ENCODE results near the gene PTPRR. TPM values are rescaled to one million over a fixed set of nuclear protein-coding genes. Genes with fewer than 3 reads are reported as not detected.

Gene PTPRR
- total and polyA plus RNA-seq, 2 donors (not counting 3 experiments of a cell fraction or from before 2014, with no cell fraction given) = 0.46 to 1.1 TPM

DNA sequence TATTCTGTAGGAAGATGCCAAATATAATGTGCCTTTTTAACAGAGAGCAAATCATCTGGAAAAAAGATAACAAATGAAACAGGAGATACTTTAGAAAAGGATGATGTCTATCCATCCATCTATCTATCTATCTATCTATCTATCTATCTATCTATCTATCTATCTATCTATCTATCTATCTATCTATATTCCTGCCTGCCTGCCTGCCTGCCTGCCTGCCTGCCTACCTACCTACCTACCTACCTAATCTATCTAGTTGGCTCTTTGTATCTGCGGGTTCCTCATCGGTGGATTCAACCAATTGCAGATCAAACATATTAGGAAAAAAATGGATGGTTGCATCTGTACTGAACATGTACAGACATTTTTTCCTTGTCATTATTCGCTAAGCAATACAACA lies 294.4 kb downstream of the PTPRR start:
- Histone ChIP-seq H3K9me1 (replicated peaks; ENCODE audit: control insufficient read depth, extremely low read depth, insufficient read depth, low read length) (no peaks in the 10 kb centered on the region), H3K79me2 (ENCODE audit: control insufficient read depth, insufficient read depth, low read length) (peaks cover 82% of the 10 kb centered on the region), H3K9ac (replicated peaks; ENCODE audit: extremely low read depth, insufficient read depth, low read length) (no peak overlapping the region), H4K20me1 (replicated peaks; ENCODE audit: control insufficient read depth, extremely low read depth, insufficient read depth, low read length) (peaks cover 4% of the 10 kb centered on the region), H3K4me2 (ENCODE audit: insufficient read depth, low read length) (no peak overlapping the region), H2AFZ (ENCODE audit: low read depth, low read length) (no peak overlapping the region), H3K4me1 (ENCODE audit: control insufficient read depth, extremely low read depth, insufficient read depth, low read length) (peaks cover 29% of the 10 kb centered on the region), H3K27me3 (ENCODE audit: control insufficient read depth in 2 of 2, insufficient read depth in 2 of 2, low read length in 2 of 2) (no peaks in the 10 kb centered on the region), H3K27ac (ENCODE audit: insufficient read depth, low read depth, low read length) (no peak overlapping the region), H3K4me3 (replicated peaks in 1 of 3; ENCODE audit: insufficient read depth in 1 of 3, low read depth in 1 of 3, low read length in 3 of 3) (no peak overlapping the region), H3K36me3 (ENCODE audit: control insufficient read depth in 2 of 2, extremely low read depth in 1 of 2, insufficient read depth in 2 of 2, low read length in 2 of 2) (peaks cover 10 to 21% of the 10 kb centered on the region in 2 experiments), H3K9me3 (replicated peaks; ENCODE audit: control insufficient read depth, insufficient read depth, low read length) (no peaks in the 10 kb centered on the region)
- TF ChIP-seq JUN (IDR thresholded peaks at IDR 0.05; ENCODE audit: borderline replicate concordance, insufficient read depth, insufficient read length, low read depth) (no peak), EZH2 (IDR thresholded peaks at IDR 0.05; ENCODE audit: borderline replicate concordance, low read depth, low read length, severe bottlenecking) (no peak)
- intact Hi-C loops (cut with micrococcal nuclease) = no loop called here
- ChIA-PET CTCF (interaction anchor here (2.0 kb wide), 1 partner anchor 9 kb away, joined by 4 read pairs; no protein-coding TSS in a partner anchor), POLR2A (interaction anchor here (1.4 kb wide), 1 partner anchor 15 kb away, joined by 3 read pairs; no protein-coding TSS in a partner anchor)
- no TSS peak for BruUV-seq (replicated peaks)
- FAIRE-seq (no peak), DNase-seq (ENCODE audit: low read depth, low spot score) (no peak)
- dilution Hi-C loops (cut with MboI; ENCODE audit: extremely low pct_ligation_motif_present, low sequenced_read_pairs) = no loop called here

DNA sequence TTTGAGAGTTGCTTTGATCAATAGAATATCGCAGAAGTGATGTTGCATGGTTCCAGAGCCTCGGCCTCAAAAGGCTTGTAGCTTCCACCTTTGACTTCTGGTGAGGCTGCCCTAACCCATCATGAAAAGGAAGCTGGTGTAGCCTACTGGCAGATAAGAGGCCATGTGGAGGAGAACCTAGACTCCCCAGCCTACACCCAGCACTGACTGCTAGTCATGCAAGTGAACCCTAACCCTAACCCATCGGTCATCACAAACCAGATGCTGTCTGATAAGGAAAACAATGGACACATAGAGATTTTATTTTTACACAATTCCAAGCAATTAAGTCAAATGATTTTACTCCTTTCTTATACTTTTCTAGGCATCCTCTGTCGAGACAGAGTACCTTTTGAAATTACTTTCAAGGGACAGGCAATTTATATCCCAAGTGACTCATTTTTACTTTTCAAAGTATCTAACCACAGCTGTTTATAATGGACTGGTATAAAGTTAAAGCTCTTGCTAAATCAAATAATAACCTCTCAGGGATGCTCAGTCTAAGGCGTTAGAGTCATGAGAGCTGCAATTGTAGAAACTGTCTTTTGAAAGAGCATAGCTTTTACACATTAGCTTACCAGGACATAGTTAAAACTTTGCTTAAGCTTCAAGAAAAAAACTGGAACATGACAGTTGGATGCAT lies 300.9 kb downstream of the PTPRR start:
- H3K4me2 ChIP-seq (ENCODE audit: insufficient read depth, low read length) = no peak overlapping the region
- no peaks in the 10 kb centered on the region for H3K9me1 ChIP-seq (replicated peaks; ENCODE audit: control insufficient read depth, extremely low read depth, insufficient read depth, low read length)
- no peaks in the 10 kb centered on the region for H3K27me3 ChIP-seq (ENCODE audit: control insufficient read depth in 2 of 2, insufficient read depth in 2 of 2, low read length in 2 of 2)
- H4K20me1 ChIP-seq (replicated peaks; ENCODE audit: control insufficient read depth, extremely low read depth, insufficient read depth, low read length) = peaks cover 4% of the 10 kb centered on the region
- no peaks in the 10 kb centered on the region for H3K9me3 ChIP-seq (replicated peaks; ENCODE audit: control insufficient read depth, insufficient read depth, low read length)
- H3K27ac ChIP-seq (ENCODE audit: insufficient read depth, low read depth, low read length) = no peak overlapping the region
- TF ChIP-seq JUN (IDR thresholded peaks at IDR 0.05; ENCODE audit: borderline replicate concordance, insufficient read depth, insufficient read length, low read depth) = no peak
- no peak for TF ChIP-seq POLR2AphosphoS5 (IDR thresholded peaks at IDR 0.05; ENCODE audit: insufficient read depth, low read depth, low read length)
- peak; percentile 43 for TF ChIP-seq GATA2 (IDR thresholded peaks at IDR 0.05; ENCODE audit: insufficient read depth, insufficient read length, low read depth, low read length)
- no peak overlapping the region for H2AFZ ChIP-seq (ENCODE audit: low read depth, low read length)
- no TSS peak for BruUV-seq (replicated peaks)
- H3K79me2 ChIP-seq (ENCODE audit: control insufficient read depth, insufficient read depth, low read length) = peaks cover 85% of the 10 kb centered on the region
- ChIA-PET CTCF (interaction anchor here (0.9 to 2.7 kb wide), 9 partner anchors 9 to 100 kb away, joined by 3 to 14 read pairs (median 9); no protein-coding TSS in a partner anchor), POLR2A (interaction anchor here (1.4 kb wide), 1 partner anchor 85 kb away, joined by 4 read pairs; no protein-coding TSS in a partner anchor)
- H3K4me1 ChIP-seq (ENCODE audit: control insufficient read depth, extremely low read depth, insufficient read depth, low read length) = peaks cover 21% of the 10 kb centered on the region
- H3K9ac ChIP-seq (replicated peaks; ENCODE audit: extremely low read depth, insufficient read depth, low read length) = no peak overlapping the region
- dilution Hi-C loops (cut with MboI; ENCODE audit: extremely low pct_ligation_motif_present, low sequenced_read_pairs) (loop anchor here (25.0 kb wide), 1 partner anchor 93 kb away; no protein-coding TSS in a partner anchor), intact Hi-C loops (cut with micrococcal nuclease) (no loop called here)
- FAIRE-seq (no peak), DNase-seq (ENCODE audit: low read depth, low spot score) (no peak)
- H3K4me3 ChIP-seq (replicated peaks in 1 of 3; ENCODE audit: insufficient read depth in 1 of 3, low read depth in 1 of 3, low read length in 3 of 3) = no peak overlapping the region
- peaks cover 28 to 48% of the 10 kb centered on the region in 2 experiments for H3K36me3 ChIP-seq (ENCODE audit: control insufficient read depth in 2 of 2, extremely low read depth in 1 of 2, insufficient read depth in 2 of 2, low read length in 2 of 2)
